ENCODE data around the gene CHN2.

DNA sequence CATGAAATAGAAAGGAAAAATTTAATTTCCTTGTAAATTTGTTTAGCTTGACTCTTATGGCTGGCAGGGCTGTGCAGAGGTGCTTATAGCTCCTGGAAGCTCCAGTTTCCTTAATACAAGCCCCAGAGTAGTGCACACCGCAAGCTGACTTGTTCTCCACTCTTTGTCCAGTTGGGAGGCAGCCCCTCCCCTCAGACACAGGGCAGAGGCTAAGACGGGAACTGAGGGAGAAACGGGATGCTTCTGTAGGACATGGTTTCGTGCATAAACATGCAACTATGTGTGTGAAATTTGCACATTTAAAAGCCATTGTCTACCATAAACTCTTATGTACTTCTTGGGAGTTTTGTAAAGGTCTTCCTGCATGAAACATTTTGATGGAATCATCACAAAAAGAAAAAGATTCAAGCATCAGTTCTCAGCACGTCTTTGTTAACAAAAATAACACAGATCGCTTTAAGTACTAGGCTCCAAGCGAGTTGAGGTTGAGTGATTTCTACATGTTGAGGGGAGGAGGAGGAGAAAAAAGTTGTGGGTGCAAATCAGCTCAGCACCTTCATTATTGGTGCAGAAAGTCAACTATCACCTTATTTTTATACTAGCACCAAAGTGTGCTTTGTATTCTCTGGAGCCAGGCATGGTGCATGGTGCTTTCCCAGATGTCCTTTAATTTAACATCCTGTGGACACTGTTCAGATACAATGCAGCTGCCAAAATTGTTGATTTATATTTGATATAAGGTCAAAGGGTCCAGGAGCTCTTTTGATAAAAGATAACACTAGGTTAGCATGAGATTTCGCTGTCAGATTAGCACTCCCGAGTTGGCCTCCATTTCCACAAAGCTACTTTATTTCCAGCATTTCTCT is 124.5 kb downstream of the CHN2 start:
- TF ChIP-seq, protein P1, sequence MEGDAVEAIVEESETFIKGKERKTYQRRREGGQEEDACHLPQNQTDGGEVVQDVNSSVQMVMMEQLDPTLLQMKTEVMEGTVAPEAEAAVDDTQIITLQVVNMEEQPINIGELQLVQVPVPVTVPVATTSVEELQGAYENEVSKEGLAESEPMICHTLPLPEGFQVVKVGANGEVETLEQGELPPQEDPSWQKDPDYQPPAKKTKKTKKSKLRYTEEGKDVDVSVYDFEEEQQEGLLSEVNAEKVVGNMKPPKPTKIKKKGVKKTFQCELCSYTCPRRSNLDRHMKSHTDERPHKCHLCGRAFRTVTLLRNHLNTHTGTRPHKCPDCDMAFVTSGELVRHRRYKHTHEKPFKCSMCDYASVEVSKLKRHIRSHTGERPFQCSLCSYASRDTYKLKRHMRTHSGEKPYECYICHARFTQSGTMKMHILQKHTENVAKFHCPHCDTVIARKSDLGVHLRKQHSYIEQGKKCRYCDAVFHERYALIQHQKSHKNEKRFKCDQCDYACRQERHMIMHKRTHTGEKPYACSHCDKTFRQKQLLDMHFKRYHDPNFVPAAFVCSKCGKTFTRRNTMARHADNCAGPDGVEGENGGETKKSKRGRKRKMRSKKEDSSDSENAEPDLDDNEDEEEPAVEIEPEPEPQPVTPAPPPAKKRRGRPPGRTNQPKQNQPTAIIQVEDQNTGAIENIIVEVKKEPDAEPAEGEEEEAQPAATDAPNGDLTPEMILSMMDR (IDR thresholded peaks at IDR 0.05): no peak
- TF ChIP-seq POLR2AphosphoS5 (IDR thresholded peaks at IDR 0.05): no peak
- TF ChIP-seq POLR2A (IDR thresholded peaks at IDR 0.05): no peak
